Prostate gland (tissue), 2 donors: Measurements from ENCODE around the gene M1AP. TPM values are rescaled to one million over a fixed set of nuclear protein-coding genes. Genes with fewer than 3 reads are reported as not detected.
A peak's percentile ranks its signal among the peaks of the same experiment; 100 is the strongest.

Source experiments
- DNase-seq: peaks from one replicate; pipeline ENCODE4 v3.0.0-alpha.2; 2019; ENCODE audit warnings: low spot score
- H3K27ac ChIP-seq, 2 donors: fragments of 200-600 bp; sonication (generic); 2 replicates each; pipeline ENCODE4 v1.5.1; 2017 to 2019
- H3K27me3 ChIP-seq: fragments of 200-600 bp; sonication (generic); replicated peaks from 2 replicates; pipeline ENCODE4 v1.5.1; 2019; ENCODE audit not compliant: insufficient read depth
- H3K36me3 ChIP-seq, 2 donors: fragments of 200-600 bp; sonication (generic); 1 replicate in 1 of 2; 2 replicates in 1 of 2; pipeline versions ENCODE4 v1.5.1 to v1.8.1; 2017 to 2019
- H3K4me1 ChIP-seq: fragments of 200-600 bp; sonication (generic); replicated peaks from 2 replicates; pipeline ENCODE4 v1.5.1; 2019
- H3K4me3 ChIP-seq, 2 donors: fragments of 200-600 bp; sonication (generic); 2 replicates each; pipeline ENCODE4 v1.5.1; 2017 to 2019
- H3K9me3 ChIP-seq: fragments of 200-600 bp; sonication (generic); 2 replicates; pipeline ENCODE4 v1.5.1; 2017
- POLR2A ChIP-seq: fragments of 450-650 bp; IDR thresholded peaks from one replicate; pipeline ENCODE4 v1.6.1; 2016; ENCODE audit warnings: antibody characterized with exemption, mild to moderate bottlenecking
- POLR2AphosphoS5 ChIP-seq: sonication (generic); formaldehyde crosslinking; IDR thresholded peaks from one replicate; pipeline ENCODE4 v1.6.1; 2017; ENCODE audit warnings: antibody characterized with exemption
- WGBS: methylation state at CpG from one replicate; pipeline ENCODE4 v1.1.5; 2018; 5-methylcytosine and 5-hydroxymethylcytosine counted together
- intact Hi-C: fragments of 100-400 bp; cut with DNase I; formaldehyde crosslinking; loops from one replicate; pipeline ENCODE4 v1.14.2; 2022
- total RNA-seq, 2 donors: library from RNA; depleted of rRNA; stranded (reverse); fragments of >200 nt; gene quantifications; one replicate each; pipeline ENCODE4 v1.1.0, GENCODE V29; 2016
- TF ChIP-seq, protein P1 (sequence below), 4 experiments: fragments of 200-600 bp in 2 of 4; fragments of 450-650 bp in 2 of 4; sonication (generic) in 2 of 4; IDR thresholded peaks; 1 replicate in 3 of 4; 2 replicates in 1 of 4; pipeline ENCODE4 v1.5.1; 2016 to 2019; ENCODE audit warnings: antibody characterized with exemption in 4 of 4, mild to moderate bottlenecking in 2 of 4, moderate library complexity in 2 of 4

Gene M1AP
- total RNA-seq, 2 donors from 2014 or later: 0.18 to 10.9 TPM

GRCh38 chr2:74524005-74524404 lies 124.1 kb downstream of the M1AP start:
- Histone ChIP-seq H3K4me3 (no peak overlapping the region), H3K27ac (no peak overlapping the region), H3K27me3 (peaks cover 4% of the 10 kb centered on the region), H3K36me3 (peaks cover 0 to 4% of the 10 kb centered on the region in 2 donors), H3K4me1 (peaks cover 7% of the 10 kb centered on the region), H3K9me3 (no peaks in the 10 kb centered on the region)
- DNase-seq: no peak
- no peak for TF ChIP-seq POLR2AphosphoS5
- no peak for TF ChIP-seq POLR2A
- TF ChIP-seq, protein P1, sequence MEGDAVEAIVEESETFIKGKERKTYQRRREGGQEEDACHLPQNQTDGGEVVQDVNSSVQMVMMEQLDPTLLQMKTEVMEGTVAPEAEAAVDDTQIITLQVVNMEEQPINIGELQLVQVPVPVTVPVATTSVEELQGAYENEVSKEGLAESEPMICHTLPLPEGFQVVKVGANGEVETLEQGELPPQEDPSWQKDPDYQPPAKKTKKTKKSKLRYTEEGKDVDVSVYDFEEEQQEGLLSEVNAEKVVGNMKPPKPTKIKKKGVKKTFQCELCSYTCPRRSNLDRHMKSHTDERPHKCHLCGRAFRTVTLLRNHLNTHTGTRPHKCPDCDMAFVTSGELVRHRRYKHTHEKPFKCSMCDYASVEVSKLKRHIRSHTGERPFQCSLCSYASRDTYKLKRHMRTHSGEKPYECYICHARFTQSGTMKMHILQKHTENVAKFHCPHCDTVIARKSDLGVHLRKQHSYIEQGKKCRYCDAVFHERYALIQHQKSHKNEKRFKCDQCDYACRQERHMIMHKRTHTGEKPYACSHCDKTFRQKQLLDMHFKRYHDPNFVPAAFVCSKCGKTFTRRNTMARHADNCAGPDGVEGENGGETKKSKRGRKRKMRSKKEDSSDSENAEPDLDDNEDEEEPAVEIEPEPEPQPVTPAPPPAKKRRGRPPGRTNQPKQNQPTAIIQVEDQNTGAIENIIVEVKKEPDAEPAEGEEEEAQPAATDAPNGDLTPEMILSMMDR (IDR thresholded peaks at IDR 0.05): no peak
- intact Hi-C loops: loop anchor here (10.0 kb wide), 1 partner anchor 61 kb away; no protein-coding TSS in a partner anchor
- 85% methylated on average over 9 of the region's 9 CpGs for WGBS

DNA sequence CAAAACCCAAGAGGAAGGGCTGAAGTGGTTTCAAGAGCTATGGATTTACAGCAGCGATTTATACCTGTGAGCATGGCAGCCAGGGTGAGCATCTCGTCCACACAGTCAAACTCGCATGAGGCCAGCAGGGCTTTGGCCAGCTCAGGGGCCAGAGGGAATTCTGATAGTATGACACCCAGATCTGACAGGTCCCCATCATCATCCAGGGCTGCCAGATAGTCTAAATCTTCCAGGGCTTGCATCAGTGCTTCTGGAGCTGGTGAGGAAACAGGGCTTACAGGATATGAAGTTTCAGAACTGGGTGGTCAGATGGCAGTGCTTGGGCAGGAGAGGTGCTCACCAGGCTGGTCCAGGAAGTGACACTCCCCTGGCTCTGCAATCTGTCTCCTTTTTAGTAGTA lies 125.6 kb downstream of the M1AP start:
- H3K27me3 ChIP-seq: peaks cover 7% of the 10 kb centered on the region
- DNase-seq: no peak
- H3K4me1 ChIP-seq: no peaks in the 10 kb centered on the region
- H3K9me3 ChIP-seq: no peaks in the 10 kb centered on the region
- peaks cover 0 to 4% of the 10 kb centered on the region in 2 donors for H3K36me3 ChIP-seq
- no peak overlapping the region for H3K4me3 ChIP-seq
- H3K27ac ChIP-seq: no peak overlapping the region
- TF ChIP-seq, protein P1 (IDR thresholded peaks at IDR 0.05): no peak
- TF ChIP-seq POLR2A (no peak), POLR2AphosphoS5 (no peak)
- intact Hi-C loops: loop anchor here (10.0 kb wide), 1 partner anchor 62 kb away; no protein-coding TSS in a partner anchor
- 73% methylated on average over 3 of the region's 3 CpGs for WGBS

DNA sequence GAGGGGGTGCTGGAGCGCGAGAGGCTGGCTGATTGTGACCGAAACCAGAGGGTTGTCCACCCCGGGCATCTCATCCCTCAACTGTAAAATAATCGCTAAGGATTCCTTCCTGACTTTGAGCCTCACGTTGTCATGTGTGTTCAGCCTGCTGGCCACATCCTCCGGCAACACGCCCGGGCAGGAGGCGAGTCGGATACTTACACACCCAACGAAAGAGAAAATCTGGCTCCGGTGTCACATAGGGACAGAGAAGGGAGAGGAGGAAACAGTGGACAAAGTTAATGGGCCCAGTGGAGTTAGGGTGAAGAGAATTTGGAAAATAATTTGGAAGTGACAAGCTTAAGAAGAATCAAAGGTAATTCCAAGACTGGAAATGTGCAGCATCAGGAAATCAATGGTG lies 131.5 kb downstream of the M1AP start:
- H3K27ac ChIP-seq: no peak overlapping the region
- TF ChIP-seq POLR2AphosphoS5 (no peak), POLR2A (no peak)
- TF ChIP-seq, protein P1 (IDR thresholded peaks at IDR 0.05): no peak
- no peaks in the 10 kb centered on the region for H3K9me3 ChIP-seq
- H3K36me3 ChIP-seq: no peaks in the 10 kb centered on the region
- H3K27me3 ChIP-seq: peaks cover 44% of the 10 kb centered on the region
- WGBS: 67% methylated on average over 13 of the region's 13 CpGs
- no peak for DNase-seq
- no peak overlapping the region for H3K4me3 ChIP-seq
- H3K4me1 ChIP-seq: peaks cover 11% of the 10 kb centered on the region
- intact Hi-C loops: no loop called here

DNA sequence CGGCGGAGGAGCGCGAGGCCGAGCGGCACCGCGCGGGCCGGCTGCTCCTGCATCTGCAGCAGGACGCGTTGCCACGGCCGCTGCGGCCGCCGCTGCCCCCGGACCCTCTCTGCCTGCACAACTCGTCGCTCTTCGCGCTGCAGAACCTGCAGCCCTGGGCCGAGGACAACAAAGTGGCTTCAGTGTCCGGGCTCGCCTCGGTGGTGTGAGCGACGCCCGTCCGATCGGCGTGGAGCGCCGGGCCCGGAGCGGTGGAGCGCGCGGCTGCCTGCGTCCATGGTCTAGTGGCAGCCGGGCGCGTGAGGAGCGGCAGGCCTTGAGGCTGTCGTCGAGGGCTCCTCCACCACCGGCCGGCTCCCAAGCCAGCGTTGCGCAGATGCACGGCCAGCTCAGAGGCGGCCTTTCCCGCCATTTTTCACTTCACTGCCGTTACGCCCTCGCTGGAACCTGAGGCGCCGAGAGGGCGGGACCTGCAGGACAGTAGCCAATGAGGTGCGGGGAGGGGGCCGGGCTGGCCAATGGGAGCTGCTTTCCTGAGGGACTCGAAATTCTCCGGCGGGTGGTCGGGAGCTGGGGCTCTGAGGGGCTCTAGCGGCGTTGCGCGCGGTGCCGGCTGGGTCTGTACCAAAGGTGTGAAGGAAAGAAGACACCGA lies 132.0 kb downstream of the M1AP start:
- peak overlapping the region in 1 of 2 donors; percentile 15 for H3K4me3 ChIP-seq
- no peak for DNase-seq
- WGBS: 3% methylated on average over 64 of the region's 72 CpGs

More for the DNA sequence above, 132.0 kb downstream of the M1AP start:
- no peaks in the 10 kb centered on the region for H3K36me3 ChIP-seq
- peaks cover 11% of the 10 kb centered on the region for H3K4me1 ChIP-seq
- TF ChIP-seq, protein P1 (IDR thresholded peaks at IDR 0.05): no peak
- TF ChIP-seq POLR2A: no peak
- peak; percentile 9 for TF ChIP-seq POLR2AphosphoS5
- H3K27me3 ChIP-seq: peaks cover 47% of the 10 kb centered on the region
- no peak overlapping the region for H3K27ac ChIP-seq
- no peaks in the 10 kb centered on the region for H3K9me3 ChIP-seq
- intact Hi-C loops: no loop called here
